GM10266 (cell line): ENCODE measurements around the gene MRPL37.
"Not testable (repeated sequence)": the region's sequence is repeated elsewhere in the genome, so short reads cannot be mapped to it uniquely, and the experiment has no call there.

Experiments used
- DNase-seq: peaks from one replicate; pipeline ENCODE4 v3.0.0; 2012; ENCODE audit errors: extremely low spot score
- CTCF ChIP-seq: IDR thresholded peaks from 2 replicates; pipeline ENCODE4 v1.5.1; 2012; ENCODE audit warnings: mild to moderate bottlenecking, low read depth; ENCODE audit not compliant: control insufficient read depth, insufficient read depth; ENCODE audit errors: missing control alignments

The MRPL37 gene

GRCh38 chr1:54230507-54231339, 30.8 kb downstream of the MRPL37 start:
- no peak for DNase-seq
- no peak for TF ChIP-seq CTCF

GRCh38 chr1:54233196-54233595, 33.2 kb downstream of the MRPL37 start:
- not testable (repeated sequence) for DNase-seq

- no peak for TF ChIP-seq CTCF
- no peak for DNase-seq
Measured at GRCh38 chr1:54234284-54234683, 34.3 kb downstream of the MRPL37 start.

- DNase-seq, result no peak
- no peak for TF ChIP-seq CTCF
Measured at GRCh38 chr1:54237586-54237985, 37.6 kb downstream of the MRPL37 start.

DNA sequence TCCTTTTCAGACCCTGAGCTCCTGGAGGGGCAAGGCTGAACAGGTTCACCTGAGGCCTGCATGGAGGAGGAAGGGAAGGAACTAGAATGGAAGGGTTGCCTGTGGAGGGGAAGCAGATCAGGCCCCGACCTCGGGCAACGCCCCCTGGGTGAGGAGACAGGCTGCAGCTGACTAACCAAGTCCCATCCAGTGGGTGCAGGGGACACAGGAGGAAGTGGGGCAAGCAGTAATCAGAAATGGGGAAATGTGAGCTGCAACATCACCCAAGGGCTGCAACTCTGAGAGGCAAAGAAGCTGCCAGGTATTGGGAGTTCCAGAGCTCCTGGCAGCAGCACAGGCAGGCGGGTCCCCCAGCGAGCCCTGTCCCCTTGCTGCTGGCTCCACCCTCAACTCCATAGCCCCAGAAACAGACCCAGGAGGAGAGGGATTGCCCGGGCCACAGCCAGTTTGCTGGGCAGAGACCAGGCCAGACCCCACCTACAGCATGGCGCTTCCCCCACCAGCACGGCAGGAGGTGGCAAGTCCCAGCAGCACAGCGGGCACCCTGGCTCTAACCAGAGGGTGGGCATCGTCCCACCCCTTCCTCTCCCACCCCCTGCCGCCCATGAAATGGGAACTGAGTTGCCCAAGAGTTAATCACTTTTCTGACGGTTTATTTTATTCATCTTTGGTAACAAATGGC, 38.5 kb downstream of the MRPL37 start:
- no peak for DNase-seq
- no peak for TF ChIP-seq CTCF

- DNase-seq, result no peak
- TF ChIP-seq CTCF, result no peak
Measured at GRCh38 chr1:54239035-54239383, 39.0 kb downstream of the MRPL37 start.

- no peak for DNase-seq
- no peak for TF ChIP-seq CTCF
Measured at GRCh38 chr1:54239631-54240031, 39.7 kb downstream of the MRPL37 start.

- no peak for TF ChIP-seq CTCF
- DNase-seq, result no peak
Measured at GRCh38 chr1:54240741-54241335, 40.9 kb downstream of the MRPL37 start.
